K562 (cell line): Measurements from ENCODE around the gene NPB. TPM values are rescaled to one million over a fixed set of nuclear protein-coding genes. Genes with fewer than 3 reads are reported as not detected.

ENCODE experiments used
- ATF4 ChIP-seq: fragments of 450-650 bp; formaldehyde crosslinking; IDR thresholded peaks from 2 replicates; pipeline ENCODE4 v1.4.0; 2022; ENCODE audit warnings: mild to moderate bottlenecking, moderate library complexity
- ETV6 ChIP-seq, 3 experiments: fragments of 150-350 bp in 1 of 3; sonication (generic) in 1 of 3; formaldehyde crosslinking in 1 of 3; IDR thresholded peaks; 2 replicates each; pipeline versions ENCODE4 v1.6.1 to v1.8.0; 2014 to 2022; ENCODE audit warnings: borderline replicate concordance in 2 of 3, low read depth in 2 of 3, antibody characterized with exemption in 1 of 3, low read length in 1 of 3, mild to moderate bottlenecking in 1 of 3, missing genetic modification reagents in 1 of 3
- HCFC1 ChIP-seq: IDR thresholded peaks from 2 replicates; pipeline ENCODE4 v1.6.1; 2012; ENCODE audit warnings: low read depth, low read length, improper control_type of control experiment
- NR0B1 ChIP-seq: fragments of 450-650 bp; IDR thresholded peaks from one replicate; pipeline ENCODE4 v1.6.1; 2018; ENCODE audit warnings: mild to moderate bottlenecking, moderate library complexity; ENCODE audit not compliant: partially characterized antibody
- NR2C1 ChIP-seq, 2 experiments: fragments of 450-650 bp; IDR thresholded peaks; 2 replicates each; pipeline ENCODE4 v1.6.1; 2017; ENCODE audit warnings: mild to moderate bottlenecking in 2 of 2, antibody characterized with exemption in 1 of 2, inconsistent platforms in 1 of 2, missing compliant biosample characterization in 1 of 2, missing genetic modification characterization in 1 of 2
- RNF2 ChIP-seq: sonication (generic); IDR thresholded peaks from 2 replicates; pipeline ENCODE4 v1.6.1; 2016
- SIN3A ChIP-seq, 2 experiments: fragments of 150-350 bp in 1 of 2; IDR thresholded peaks; 2 replicates each; pipeline ENCODE4 v1.6.1; 2011 to 2016; ENCODE audit warnings: borderline replicate concordance in 2 of 2, low read depth in 2 of 2, low read length in 2 of 2, mild to moderate bottlenecking in 2 of 2, moderate library complexity in 2 of 2; ENCODE audit not compliant: control insufficient read depth in 1 of 2
- SNIP1 ChIP-seq: fragments of 450-650 bp; IDR thresholded peaks from 2 replicates; pipeline ENCODE4 v1.7.1; 2017; ENCODE audit warnings: low read depth, mild to moderate bottlenecking
- TAF15 ChIP-seq: fragments of 200-400 bp; formaldehyde crosslinking; IDR thresholded peaks from 2 replicates; pipeline ENCODE4 v1.6.1; 2017; ENCODE audit warnings: mild to moderate bottlenecking, low read depth, low read length, moderate library complexity
- TAF7 ChIP-seq: fragments of 450-650 bp; IDR thresholded peaks from 2 replicates; pipeline ENCODE4 v1.6.1; 2016; ENCODE audit warnings: missing genetic modification characterization, missing compliant biosample characterization
- TAL1 ChIP-seq: fragments of 450-650 bp; IDR thresholded peaks from 2 replicates; pipeline ENCODE4 v1.6.1; 2016; ENCODE audit warnings: mild to moderate bottlenecking
- ZNF197 ChIP-seq: fragments of 200-800 bp; sonication (Bioruptor generic); IDR thresholded peaks from 2 replicates; pipeline ENCODE4 v1.6.1; 2016; ENCODE audit warnings: low read depth, missing genetic modification characterization, missing compliant biosample characterization
- ZNF23 ChIP-seq: fragments of 250-450 bp; sonication (Bioruptor Pico); IDR thresholded peaks from 2 replicates; pipeline ENCODE4 v1.4.0; 2020; ENCODE audit warnings: mild to moderate bottlenecking
- ZNF589 ChIP-seq: fragments of 200-800 bp; sonication (Bioruptor generic); IDR thresholded peaks from 2 replicates; pipeline ENCODE4 v1.6.1; 2016; ENCODE audit warnings: low read depth, missing genetic modification characterization, missing compliant biosample characterization
- polyA plus RNA-seq, 8 experiments: library from polyadenylated mRNA; depleted of rRNA in 4 of 8; stranded (reverse) in 5 of 8; unstranded in 3 of 8; fragments of >200 nt; fragmentation: Nextera tagmentation in 2 of 8; fragmentation: Illumina TruSeq in 1 of 8; extraction: Ambion mirVana in 2 of 8; extraction: Trizol in 1 of 8; gene quantifications; 2 replicates each; pipeline versions ENCODE4 v1.2.1 to v1.2.3, GENCODE V29; 2011 to 2014; ENCODE audit warnings: inconsistent platforms in 1 of 8, missing spikeins in 1 of 8
- total RNA-seq, 7 experiments: library from RNA; depleted of rRNA in 6 of 7; stranded (reverse); fragments of >200 nt in 6 of 7; fragmentation: Illumina TruSeq in 2 of 7; extraction: Trizol in 2 of 7; gene quantifications; 2 replicates each; pipeline versions ENCODE4 v1.2.1 to v1.2.3, GENCODE V29; 2011 to 2021; ENCODE audit warnings: low replicate concordance in 1 of 7
- TF ChIP-seq, protein P1 (sequence below): fragments of 450-650 bp; IDR thresholded peaks from 2 replicates; pipeline ENCODE4 v1.6.1; 2016; ENCODE audit warnings: borderline replicate concordance
- TF ChIP-seq, protein P2 (sequence below): IDR thresholded peaks from 2 replicates; pipeline ENCODE4 v1.6.1; 2011; ENCODE audit warnings: borderline replicate concordance, low read depth, mild to moderate bottlenecking, moderate library complexity, low read length; ENCODE audit not compliant: insufficient read depth, poor library complexity, severe bottlenecking
- TF ChIP-seq, protein P3 (sequence below): fragments of 250-450 bp; sonication (Bioruptor Pico); IDR thresholded peaks from 2 replicates; pipeline ENCODE4 v1.8.0; 2022; ENCODE audit warnings: moderate library complexity, mild to moderate bottlenecking, inconsistent platforms

The NPB gene
- total and polyA plus RNA-seq, 9 of the 15 experiments (the other 6 are each of a cell fraction or from before 2014, with no cell fraction given), result 0.03 to 0.61 (median 0.14) TPM; not detected in 2

DNA sequence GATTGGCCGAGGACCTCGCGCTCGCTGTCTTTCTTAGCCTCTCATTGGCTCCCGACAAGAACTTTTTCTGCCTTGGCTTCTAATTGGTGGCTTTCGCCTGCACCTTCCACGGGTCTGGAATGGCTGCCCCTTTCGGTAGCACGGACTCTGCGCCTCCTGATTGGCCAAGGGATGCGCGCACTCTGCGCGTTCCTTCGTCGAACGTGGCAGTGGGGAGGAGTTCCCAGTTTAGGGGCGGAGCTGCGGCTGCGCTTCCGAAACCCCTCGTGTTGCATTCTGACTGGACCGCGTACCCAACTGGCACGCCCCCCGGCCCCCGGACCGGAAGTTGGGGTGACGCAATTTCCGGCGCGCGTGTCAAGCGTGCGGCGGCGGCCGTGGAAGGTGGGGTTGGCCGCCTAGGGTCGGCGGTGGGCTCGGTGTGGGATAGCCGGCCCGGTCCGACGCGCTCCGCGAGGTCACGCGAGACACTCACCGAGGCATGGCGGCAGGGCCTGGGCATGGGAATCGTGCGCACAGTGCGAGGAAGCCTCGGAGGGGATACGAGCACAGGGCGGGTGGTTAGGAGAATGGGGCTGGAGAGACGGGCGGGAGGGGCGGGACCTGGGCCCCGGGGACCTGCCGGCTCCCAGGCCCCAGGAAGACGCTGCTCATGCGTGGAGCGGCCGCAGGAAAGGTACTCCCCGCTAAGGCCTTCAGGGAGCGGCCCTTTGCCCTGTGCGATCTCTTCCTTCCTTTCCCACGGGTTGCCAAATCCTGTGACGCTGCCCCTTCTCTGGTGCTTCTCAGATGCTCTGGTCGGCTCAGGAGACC lies 41.1 kb upstream of the NPB start (continued):
- peak; percentile 52 for TF ChIP-seq HCFC1
- TF ChIP-seq SNIP1, result no peak
- peak; percentile 83 for TF ChIP-seq ATF4
- TF ChIP-seq, protein P1, sequence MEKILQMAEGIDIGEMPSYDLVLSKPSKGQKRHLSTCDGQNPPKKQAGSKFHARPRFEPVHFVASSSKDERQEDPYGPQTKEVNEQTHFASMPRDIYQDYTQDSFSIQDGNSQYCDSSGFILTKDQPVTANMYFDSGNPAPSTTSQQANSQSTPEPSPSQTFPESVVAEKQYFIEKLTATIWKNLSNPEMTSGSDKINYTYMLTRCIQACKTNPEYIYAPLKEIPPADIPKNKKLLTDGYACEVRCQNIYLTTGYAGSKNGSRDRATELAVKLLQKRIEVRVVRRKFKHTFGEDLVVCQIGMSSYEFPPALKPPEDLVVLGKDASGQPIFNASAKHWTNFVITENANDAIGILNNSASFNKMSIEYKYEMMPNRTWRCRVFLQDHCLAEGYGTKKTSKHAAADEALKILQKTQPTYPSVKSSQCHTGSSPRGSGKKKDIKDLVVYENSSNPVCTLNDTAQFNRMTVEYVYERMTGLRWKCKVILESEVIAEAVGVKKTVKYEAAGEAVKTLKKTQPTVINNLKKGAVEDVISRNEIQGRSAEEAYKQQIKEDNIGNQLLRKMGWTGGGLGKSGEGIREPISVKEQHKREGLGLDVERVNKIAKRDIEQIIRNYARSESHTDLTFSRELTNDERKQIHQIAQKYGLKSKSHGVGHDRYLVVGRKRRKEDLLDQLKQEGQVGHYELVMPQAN, result peak; percentile 97
- peak; percentile 99 for TF ChIP-seq ZNF197
- TF ChIP-seq ZNF23, result no peak
- no peak for TF ChIP-seq ETV6 (IDR thresholded peaks at IDR 0.05; ENCODE audit: borderline replicate concordance in 1 of 2, low read depth in 2 of 2, low read length in 1 of 2)
- TF ChIP-seq ETV6 (CRISPR knock-in tag; IDR thresholded peaks at IDR 0.05; ENCODE audit: borderline replicate concordance), result no peak
- TF ChIP-seq TAF15, result no peak
- peak; percentile 16 to 94; a peak in 2 of 4 replicates for TF ChIP-seq SIN3A (IDR thresholded peaks at IDR 0.05; ENCODE audit: borderline replicate concordance in 2 of 2, control insufficient read depth in 1 of 2, low read depth in 2 of 2, low read length in 2 of 2)
- TF ChIP-seq TAL1, result no peak
- TF ChIP-seq NR2C1 (IDR thresholded peaks at IDR 0.05), result peak; percentile 84
- TF ChIP-seq NR2C1 (tag; IDR thresholded peaks at IDR 0.05), result peak; percentile 88
- TF ChIP-seq, protein P2, sequence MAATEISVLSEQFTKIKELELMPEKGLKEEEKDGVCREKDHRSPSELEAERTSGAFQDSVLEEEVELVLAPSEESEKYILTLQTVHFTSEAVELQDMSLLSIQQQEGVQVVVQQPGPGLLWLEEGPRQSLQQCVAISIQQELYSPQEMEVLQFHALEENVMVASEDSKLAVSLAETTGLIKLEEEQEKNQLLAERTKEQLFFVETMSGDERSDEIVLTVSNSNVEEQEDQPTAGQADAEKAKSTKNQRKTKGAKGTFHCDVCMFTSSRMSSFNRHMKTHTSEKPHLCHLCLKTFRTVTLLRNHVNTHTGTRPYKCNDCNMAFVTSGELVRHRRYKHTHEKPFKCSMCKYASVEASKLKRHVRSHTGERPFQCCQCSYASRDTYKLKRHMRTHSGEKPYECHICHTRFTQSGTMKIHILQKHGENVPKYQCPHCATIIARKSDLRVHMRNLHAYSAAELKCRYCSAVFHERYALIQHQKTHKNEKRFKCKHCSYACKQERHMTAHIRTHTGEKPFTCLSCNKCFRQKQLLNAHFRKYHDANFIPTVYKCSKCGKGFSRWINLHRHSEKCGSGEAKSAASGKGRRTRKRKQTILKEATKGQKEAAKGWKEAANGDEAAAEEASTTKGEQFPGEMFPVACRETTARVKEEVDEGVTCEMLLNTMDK, result no peak
- no peak for TF ChIP-seq NR0B1
- TF ChIP-seq, protein P3, sequence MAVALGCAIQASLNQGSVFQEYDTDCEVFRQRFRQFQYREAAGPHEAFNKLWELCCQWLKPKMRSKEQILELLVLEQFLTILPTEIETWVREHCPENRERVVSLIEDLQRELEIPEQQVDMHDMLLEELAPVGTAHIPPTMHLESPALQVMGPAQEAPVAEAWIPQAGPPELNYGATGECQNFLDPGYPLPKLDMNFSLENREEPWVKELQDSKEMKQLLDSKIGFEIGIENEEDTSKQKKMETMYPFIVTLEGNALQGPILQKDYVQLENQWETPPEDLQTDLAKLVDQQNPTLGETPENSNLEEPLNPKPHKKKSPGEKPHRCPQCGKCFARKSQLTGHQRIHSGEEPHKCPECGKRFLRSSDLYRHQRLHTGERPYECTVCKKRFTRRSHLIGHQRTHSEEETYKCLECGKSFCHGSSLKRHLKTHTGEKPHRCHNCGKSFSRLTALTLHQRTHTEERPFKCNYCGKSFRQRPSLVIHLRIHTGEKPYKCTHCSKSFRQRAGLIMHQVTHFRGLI, result peak; percentile 98
- no peak for TF ChIP-seq TAF7 (tag)
- 0 out of 2 replicates have a peak, but pooled peaks have one; percentile 15 for TF ChIP-seq RNF2
- TF ChIP-seq ZNF589 (CRISPR knock-in tag), result peak; percentile 100
